ENCODE measurements around the gene CDKAL1. TPM values are rescaled to one million over a fixed set of nuclear protein-coding genes. Genes with fewer than 3 reads are reported as not detected.

CDKAL1 gene
- total and polyA plus RNA-seq, 4 donors: 2.0 to 12.9 (median 6.7) TPM

DNA sequence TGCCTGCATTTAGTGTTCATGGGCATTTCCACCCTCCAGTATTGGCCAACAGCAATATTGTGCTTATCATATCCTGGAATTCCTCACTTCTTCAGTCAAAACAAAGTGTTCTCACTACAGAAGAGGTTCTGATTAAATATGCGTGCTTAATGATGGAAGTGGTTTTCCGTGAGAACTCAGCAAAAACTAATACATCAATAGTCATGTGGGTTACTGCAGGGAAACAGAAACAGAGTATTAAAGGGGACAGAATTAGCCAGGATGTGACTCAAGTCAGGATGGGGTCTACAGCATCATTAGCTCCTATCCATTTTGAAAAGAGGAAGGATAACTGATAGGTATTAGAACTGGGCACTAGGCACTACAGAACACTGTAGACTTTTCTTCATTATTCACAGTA is 384.6 kb downstream of the CDKAL1 start:
- Histone ChIP-seq H3K4me3 (ENCODE audit: low read depth in 1 of 3, low read length in 3 of 3) (no peak overlapping the region), H3K27me3 (ENCODE audit: control insufficient read depth in 4 of 4, insufficient read depth in 4 of 4, low read length in 3 of 4) (no peaks in the 10 kb centered on the region), H3K36me3 (ENCODE audit: control insufficient read depth in 4 of 4, insufficient read depth in 3 of 4, low read depth in 1 of 4, low read length in 3 of 4) (no peaks in the 10 kb centered on the region), H3K9me3 (ENCODE audit: control insufficient read depth in 4 of 4, low read length in 3 of 4) (peaks cover 0 to 7% (median 0%) of the 10 kb centered on the region in 4 donors), H3K4me1 (ENCODE audit: control insufficient read depth in 4 of 4, insufficient read depth in 4 of 4, low read length in 3 of 4) (peaks cover 0 to 2% (median 0%) of the 10 kb centered on the region in 4 donors), H3K9ac (ENCODE audit: low read depth in 1 of 2, low read length in 2 of 2) (no peak overlapping the region), H3K27ac (ENCODE audit: low read depth in 1 of 2, low read length in 2 of 2) (no peak overlapping the region)
- 92% methylated on average over 2 of the region's 2 CpGs for WGBS
- no peak for TF ChIP-seq YY1 (IDR thresholded peaks at IDR 0.05)
- TF ChIP-seq HNF4A (conservative IDR thresholded peaks at IDR 0.05): no peak
- no peak for TF ChIP-seq RXRA (IDR thresholded peaks at IDR 0.05)
- TF ChIP-seq CTCF (IDR thresholded peaks at IDR 0.05; ENCODE audit: low read depth, low read length, missing input control): no peak
- TF ChIP-seq SP1 (IDR thresholded peaks at IDR 0.05): no peak
- no peak for TF ChIP-seq FOXA2 (IDR thresholded peaks at IDR 0.05)
- TF ChIP-seq FOXA1 (IDR thresholded peaks at IDR 0.05): no peak
- TF ChIP-seq ZBTB33 (IDR thresholded peaks at IDR 0.05): no peak
- TF ChIP-seq GABPA (IDR thresholded peaks at IDR 0.05 in 1 of 2, conservative IDR thresholded peaks at IDR 0.05 in 1 of 2): no peak
- TF ChIP-seq, protein P1, sequence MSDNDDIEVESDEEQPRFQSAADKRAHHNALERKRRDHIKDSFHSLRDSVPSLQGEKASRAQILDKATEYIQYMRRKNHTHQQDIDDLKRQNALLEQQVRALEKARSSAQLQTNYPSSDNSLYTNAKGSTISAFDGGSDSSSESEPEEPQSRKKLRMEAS (IDR thresholded peaks at IDR 0.05): no peak
- DNase-seq (ENCODE audit: low spot score): no peak

DNA sequence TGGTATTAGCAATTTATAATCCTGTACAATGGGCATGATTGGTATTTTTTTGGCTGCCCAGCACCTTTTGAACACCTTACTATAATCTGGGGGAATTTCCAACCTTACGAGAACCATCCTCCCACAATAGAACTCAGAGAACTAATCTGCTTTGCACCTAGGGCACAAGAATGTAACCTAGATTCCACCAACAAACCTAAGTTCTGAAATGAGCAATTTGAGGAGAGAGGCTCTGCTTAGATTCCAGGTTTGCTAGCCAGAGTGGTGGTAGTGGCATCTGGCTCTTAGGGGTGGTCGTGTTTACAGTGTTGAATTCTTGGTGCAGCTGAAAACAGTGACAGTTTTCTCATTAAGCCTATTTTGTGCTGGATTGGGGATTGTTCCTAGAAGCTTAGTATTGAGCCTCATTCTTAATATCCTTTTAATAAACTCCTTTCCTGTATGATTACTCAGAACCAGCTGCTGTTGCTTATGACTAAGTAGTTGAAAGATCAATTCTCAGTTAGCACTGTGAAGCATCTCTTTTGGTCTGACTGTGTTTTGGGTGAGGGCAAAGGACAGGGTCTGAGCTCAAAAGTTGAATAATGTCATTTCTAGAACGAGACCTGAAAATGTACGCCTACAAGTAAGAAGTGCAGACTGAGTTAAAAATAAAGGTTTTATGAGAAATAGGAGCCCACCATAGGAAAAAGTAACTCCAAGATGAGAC is 385.6 kb downstream of the CDKAL1 start:
- no peak overlapping the region for H3K27ac ChIP-seq (ENCODE audit: low read depth in 1 of 2, low read length in 2 of 2)
- H3K9me3 ChIP-seq (ENCODE audit: control insufficient read depth in 4 of 4, low read length in 3 of 4): peaks cover 0 to 7% (median 0%) of the 10 kb centered on the region in 4 donors
- 91% methylated on average over 4 of the region's 4 CpGs for WGBS
- TF ChIP-seq RAD21 (IDR thresholded peaks at IDR 0.05): no peak
- TF ChIP-seq HNF4G (IDR thresholded peaks at IDR 0.05): no peak
- TF ChIP-seq TAF1 (conservative IDR thresholded peaks at IDR 0.05): no peak
- no peak for TF ChIP-seq YY1 (IDR thresholded peaks at IDR 0.05)
- TF ChIP-seq, protein P1 (IDR thresholded peaks at IDR 0.05): no peak
- H3K9ac ChIP-seq (ENCODE audit: low read depth in 1 of 2, low read length in 2 of 2): no peak overlapping the region
- no peaks in the 10 kb centered on the region for H3K27me3 ChIP-seq (ENCODE audit: control insufficient read depth in 4 of 4, insufficient read depth in 4 of 4, low read length in 3 of 4)
- H3K4me3 ChIP-seq (ENCODE audit: low read depth in 1 of 3, low read length in 3 of 3): no peak overlapping the region
- no peaks in the 10 kb centered on the region for H3K36me3 ChIP-seq (ENCODE audit: control insufficient read depth in 4 of 4, insufficient read depth in 3 of 4, low read depth in 1 of 4, low read length in 3 of 4)
- peaks cover 0 to 2% (median 0%) of the 10 kb centered on the region in 4 donors for H3K4me1 ChIP-seq (ENCODE audit: control insufficient read depth in 4 of 4, insufficient read depth in 4 of 4, low read length in 3 of 4)
- DNase-seq (ENCODE audit: low spot score): no peak

GRCh38 chr6:20921578-20921977 is 387.3 kb downstream of the CDKAL1 start:
- WGBS: 94% methylated on average over 2 of the region's 2 CpGs
- H3K27me3 ChIP-seq (ENCODE audit: control insufficient read depth in 4 of 4, insufficient read depth in 4 of 4, low read length in 3 of 4): no peaks in the 10 kb centered on the region
- no peaks in the 10 kb centered on the region for H3K36me3 ChIP-seq (ENCODE audit: control insufficient read depth in 4 of 4, insufficient read depth in 3 of 4, low read depth in 1 of 4, low read length in 3 of 4)
- H3K4me1 ChIP-seq (ENCODE audit: control insufficient read depth in 4 of 4, insufficient read depth in 4 of 4, low read length in 3 of 4): peaks cover 0 to 2% (median 0%) of the 10 kb centered on the region in 4 donors
- no peak for DNase-seq (ENCODE audit: low spot score)
- H3K4me3 ChIP-seq (ENCODE audit: low read depth in 1 of 3, low read length in 3 of 3): no peak overlapping the region
- H3K9me3 ChIP-seq (ENCODE audit: control insufficient read depth in 4 of 4, low read length in 3 of 4): no peaks in the 10 kb centered on the region
- no peak overlapping the region for H3K9ac ChIP-seq (ENCODE audit: low read depth in 1 of 2, low read length in 2 of 2)
- no peak overlapping the region for H3K27ac ChIP-seq (ENCODE audit: low read depth in 1 of 2, low read length in 2 of 2)
- TF ChIP-seq NR2F2 (IDR thresholded peaks at IDR 0.05) (no peak), FOXA1 (IDR thresholded peaks at IDR 0.05) (no peak), RXRA (IDR thresholded peaks at IDR 0.05) (no peak), EGR1 (IDR thresholded peaks at IDR 0.05; ENCODE audit: low read depth in 2 of 2) (no peak), JUND (IDR thresholded peaks at IDR 0.05) (no peak), TAF1 (conservative IDR thresholded peaks at IDR 0.05) (no peak), ZBTB33 (IDR thresholded peaks at IDR 0.05) (no peak), CTCF (IDR thresholded peaks at IDR 0.05; ENCODE audit: low read depth, low read length, missing input control) (no peak), ATF3 (IDR thresholded peaks at IDR 0.05) (no peak), SP1 (IDR thresholded peaks at IDR 0.05) (no peak)
- TF ChIP-seq, protein P1 (IDR thresholded peaks at IDR 0.05): no peak

Measured in liver (tissue), 9 donors.